Activated gamma-delta T cell (primary cell): ENCODE results near the gene ITGAX.
"Not testable (repeated sequence)": the region's sequence is repeated elsewhere in the genome, so short reads cannot be mapped to it uniquely, and the experiment has no call there.

Source experiments
- DNase-seq: peaks from one replicate; lab custom pipeline; 2025; lab: John Stamatoyannopoulos, UW
- total RNA-seq, 2 donors: gene quantifications; one replicate each; lab custom pipeline; 2026; lab: John Stamatoyannopoulos, UW

The ITGAX gene
- 7.4 to 7.5 reads per million in 2 donors for total RNA-seq

- DNase-seq: no peak
These were observed at the start of gene ITGAX for GRCh38 chr16:31354394-31355291. Gene ITGAX (plus strand): TSS chr16:31355176. CDS start chr16:31355255, 79 bp downstream.

- DNase-seq: no peak
These were observed 49.8 kb upstream of the ITGAX start for GRCh38 chr16:31305219-31305618.

DNA sequence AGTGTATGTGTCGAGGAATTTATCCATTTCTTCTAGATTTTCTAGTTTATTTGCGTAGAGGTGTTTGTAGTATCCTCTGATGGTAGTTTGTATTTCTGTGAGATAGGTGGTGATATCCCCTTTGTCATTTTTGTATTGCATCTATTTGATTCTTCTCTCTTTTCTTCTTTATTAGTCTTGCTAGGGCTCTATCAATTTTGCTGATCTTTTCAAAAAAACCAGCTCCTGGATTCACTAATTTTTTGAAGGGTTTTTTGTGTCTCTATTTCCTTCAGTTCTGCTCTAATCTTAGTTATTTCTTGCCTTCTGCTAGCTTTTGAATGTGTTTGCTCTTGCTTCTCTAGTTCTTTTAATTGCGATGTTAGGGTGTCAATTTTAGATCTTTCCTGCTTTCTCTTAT, 46.6 kb upstream of the ITGAX start:
- DNase-seq: not testable (repeated sequence)

DNA sequence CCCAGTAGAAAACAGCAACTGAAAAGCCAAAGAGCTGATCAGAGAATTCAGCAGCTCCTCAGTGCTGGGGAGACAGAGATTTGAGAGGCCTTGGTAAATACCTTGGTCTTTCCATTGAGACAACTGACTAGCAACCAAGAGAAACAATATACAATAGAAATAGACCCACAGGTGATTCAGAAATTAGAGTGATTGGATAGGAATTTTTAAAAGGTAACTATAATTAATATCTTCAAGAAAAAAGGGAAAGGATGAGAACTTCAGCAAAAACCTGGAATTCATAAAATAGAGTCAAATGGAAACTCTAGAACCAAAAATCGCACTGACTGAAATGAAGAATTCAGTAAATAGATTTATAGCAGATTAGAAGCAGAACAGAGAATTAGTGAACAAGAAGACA, 32.5 kb upstream of the ITGAX start:
- DNase-seq: no peak

DNA sequence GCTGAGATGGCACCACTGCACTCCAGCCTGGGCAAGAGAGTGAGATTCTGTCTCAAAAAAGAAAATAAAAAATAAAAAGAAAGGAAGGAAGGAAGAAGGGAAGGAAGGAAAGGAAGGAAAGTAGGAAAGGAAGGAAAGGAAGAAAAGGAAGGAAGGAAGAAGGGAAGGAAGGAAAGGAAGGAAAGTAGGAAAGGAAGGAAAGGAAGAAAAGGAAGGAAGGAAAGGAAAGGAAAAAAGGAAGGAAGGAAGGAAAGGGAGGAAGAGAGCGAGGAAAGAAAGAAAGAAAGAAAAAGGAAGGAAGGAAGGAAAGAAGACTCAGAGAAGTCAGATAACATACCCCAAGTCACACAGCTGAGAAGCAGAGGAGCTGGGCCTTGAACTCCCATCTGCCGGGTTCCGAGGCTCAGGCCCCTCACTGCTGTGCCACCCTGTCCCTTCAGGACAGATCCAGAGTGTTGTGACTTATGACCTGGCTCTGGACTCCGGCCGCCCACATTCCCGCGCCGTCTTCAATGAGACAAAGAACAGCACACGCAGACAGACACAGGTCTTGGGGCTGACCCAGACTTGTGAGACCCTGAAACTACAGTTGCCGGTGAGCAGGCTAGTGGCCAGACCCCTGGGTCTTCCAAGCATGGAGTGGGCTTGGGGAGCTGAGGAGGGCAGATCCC, 30.9 kb upstream of the ITGAX start:
- DNase-seq: no peak

DNA sequence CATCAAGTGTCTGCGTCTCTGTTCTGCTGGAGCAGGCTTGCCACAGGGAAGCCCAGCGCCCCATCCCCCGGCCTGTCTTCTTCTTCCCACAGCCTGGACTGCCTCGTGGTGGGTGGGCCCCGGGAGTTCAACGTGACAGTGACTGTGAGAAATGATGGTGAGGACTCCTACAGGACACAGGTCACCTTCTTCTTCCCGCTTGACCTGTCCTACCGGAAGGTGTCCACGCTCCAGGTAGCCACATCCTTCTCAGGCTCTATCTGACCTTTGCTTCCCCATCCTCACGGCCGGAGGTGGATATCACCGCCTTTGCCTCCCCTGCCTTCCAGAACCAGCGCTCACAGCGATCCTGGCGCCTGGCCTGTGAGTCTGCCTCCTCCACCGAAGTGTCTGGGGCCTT, 29.8 kb upstream of the ITGAX start:
- DNase-seq: no peak

GRCh38 chr16:31327646-31328225, 27.2 kb upstream of the ITGAX start:
- DNase-seq: no peak

DNA sequence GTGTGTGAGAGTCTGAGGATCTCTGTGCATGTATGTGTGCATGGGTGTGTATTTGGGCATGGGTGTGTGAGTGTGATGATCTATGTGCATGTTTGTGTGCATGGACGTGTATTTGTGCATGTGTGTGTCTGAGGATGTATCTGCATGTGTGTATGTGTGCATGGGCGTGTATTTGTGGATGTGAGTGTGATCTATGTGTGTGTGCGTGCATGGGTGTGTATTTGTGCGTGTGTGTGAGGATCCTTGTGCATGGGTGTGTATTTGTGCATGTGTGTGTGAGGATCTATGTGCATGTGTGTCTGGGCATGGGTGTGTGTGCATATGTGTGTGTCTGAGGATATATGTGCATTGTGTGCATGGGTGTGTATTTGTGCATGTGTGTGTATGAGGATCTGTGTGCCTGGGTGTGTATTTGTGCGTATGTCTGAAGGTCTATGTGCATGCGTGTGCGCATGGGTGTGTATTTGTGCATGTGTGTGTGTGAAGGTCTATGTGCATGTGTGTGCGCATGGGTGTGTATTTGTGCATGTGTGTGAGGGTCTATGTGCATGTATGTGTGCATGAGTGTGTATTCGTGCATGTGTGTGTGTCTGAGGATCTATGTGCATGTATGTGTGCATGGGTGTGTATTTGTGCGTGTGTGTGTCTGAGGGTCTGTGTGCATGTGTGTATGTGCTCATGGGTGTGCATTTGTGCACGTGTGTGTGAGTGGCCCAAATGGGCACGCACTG, 26.5 kb upstream of the ITGAX start:
- no peak for DNase-seq

DNA sequence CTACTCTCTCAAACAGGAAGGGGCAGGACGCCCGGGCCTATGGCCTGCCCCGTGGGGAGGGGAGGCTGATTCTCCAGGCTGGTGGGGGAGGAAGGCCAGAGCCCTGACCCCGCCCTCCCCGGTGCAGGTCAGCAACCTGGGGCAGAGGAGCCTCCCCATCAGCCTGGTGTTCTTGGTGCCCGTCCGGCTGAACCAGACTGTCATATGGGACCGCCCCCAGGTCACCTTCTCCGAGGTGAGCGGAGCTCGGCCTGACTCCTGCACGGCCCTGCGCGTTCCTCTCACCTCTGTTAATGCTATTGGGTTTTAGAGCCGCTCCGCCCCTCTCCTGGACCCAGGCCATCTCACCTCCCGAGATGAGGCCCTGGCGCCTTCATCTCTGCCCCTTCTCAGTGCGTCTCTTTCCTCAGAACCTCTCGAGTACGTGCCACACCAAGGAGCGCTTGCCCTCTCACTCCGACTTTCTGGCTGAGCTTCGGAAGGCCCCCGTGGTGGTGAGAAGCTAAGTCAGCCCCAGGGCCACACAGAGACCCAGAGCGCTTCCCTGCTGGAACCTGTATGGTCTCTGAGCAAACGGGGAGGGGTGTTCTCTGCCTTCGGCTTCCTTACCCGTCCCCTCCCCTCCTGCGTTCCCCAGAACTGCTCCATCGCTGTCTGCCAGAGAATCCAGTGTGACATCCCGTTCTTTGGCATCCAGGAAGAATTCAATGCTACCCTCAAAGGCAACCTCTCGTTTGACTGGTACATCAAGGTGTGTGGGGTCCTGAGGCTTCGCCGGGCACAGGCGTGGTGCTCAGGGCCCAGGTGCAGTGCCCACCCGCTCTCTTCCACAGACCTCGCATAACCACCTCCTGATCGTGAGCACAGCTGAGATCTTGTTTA, 25.1 kb upstream of the ITGAX start:
- no peak for DNase-seq

GRCh38 chr16:31330553-31330890, 24.5 kb upstream of the ITGAX start:
- DNase-seq: no peak

GRCh38 chr16:31331141-31331764, 23.7 kb upstream of the ITGAX start:
- DNase-seq: no peak

GRCh38 chr16:31331807-31332301, 23.1 kb upstream of the ITGAX start:
- DNase-seq: no peak

DNA sequence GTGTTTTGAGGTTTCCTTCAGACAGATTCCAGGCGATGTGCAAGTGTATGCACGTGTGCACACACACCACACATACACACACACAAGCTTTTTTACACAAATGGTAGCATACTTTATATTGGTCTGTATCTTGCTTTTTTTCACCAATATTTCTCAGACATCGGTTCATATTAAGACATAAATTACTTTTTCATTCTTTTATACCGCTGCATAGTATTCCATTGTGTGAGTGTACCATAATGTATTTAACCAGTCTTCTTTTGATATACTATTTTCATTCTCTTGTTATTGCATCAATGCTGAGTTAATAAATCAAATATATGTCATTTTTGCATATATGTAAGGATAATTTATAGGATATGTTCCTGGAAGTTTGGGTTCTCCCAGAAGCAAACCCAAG, 22.4 kb upstream of the ITGAX start:
- DNase-seq: no peak

GRCh38 chr16:31333686-31334649, 21.0 kb upstream of the ITGAX start:
- DNase-seq: no peak

GRCh38 chr16:31334934-31335333, 20.0 kb upstream of the ITGAX start:
- no peak for DNase-seq

GRCh38 chr16:31335431-31335830, 19.5 kb upstream of the ITGAX start:
- no peak for DNase-seq

- DNase-seq: not testable (repeated sequence)
These were observed 16.8 kb upstream of the ITGAX start for GRCh38 chr16:31338166-31338685.

DNA sequence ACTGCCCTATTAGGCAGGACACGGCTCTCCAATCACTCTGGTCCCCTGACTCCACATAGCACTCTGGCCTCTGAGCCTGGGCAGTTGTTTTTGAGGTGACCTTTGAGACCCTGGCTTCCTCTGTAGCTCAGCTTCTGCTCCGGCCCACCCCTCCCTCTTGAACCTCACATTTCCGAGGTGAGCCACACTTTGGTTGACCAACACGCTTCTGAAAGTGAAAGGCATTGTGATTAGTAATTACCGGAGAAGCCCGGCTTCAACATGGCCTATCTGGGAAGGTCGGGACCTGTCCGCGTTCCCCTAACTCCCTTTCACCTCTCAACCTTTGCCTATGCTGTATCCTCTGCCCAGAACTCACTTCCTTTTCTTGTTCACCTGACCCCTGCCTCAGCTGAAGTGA, 10.3 kb upstream of the ITGAX start:
- no peak for DNase-seq

DNA sequence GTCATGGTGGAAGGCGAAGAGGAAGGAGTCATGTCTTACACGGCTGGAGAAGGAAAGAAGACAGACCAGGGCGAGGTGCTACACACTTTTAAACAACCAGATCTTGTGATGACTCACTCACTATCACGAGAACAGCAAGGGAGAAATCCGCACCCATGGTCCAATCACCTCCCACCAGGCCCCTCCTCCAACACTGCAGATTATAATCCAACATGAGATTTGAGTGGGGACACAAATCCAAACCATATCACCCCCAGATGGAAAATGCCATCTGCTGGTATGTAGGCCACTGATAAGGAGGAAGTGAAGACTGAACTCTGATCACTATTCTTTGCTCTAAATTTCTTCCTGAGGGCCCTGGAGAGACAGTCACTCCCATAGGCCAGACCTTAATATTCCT, 7.5 kb upstream of the ITGAX start:
- DNase-seq: no peak
